ENCODE results near the gene CERK. TPM values are rescaled to one million over a fixed set of nuclear protein-coding genes. Genes with fewer than 3 reads are reported as not detected.
"Not testable (repeated sequence)": the region's sequence is repeated elsewhere in the genome, so short reads cannot be mapped to it uniquely, and the experiment has no call there.

The CERK gene
- total and polyA plus RNA-seq, 8 donors: 25.0 to 44.0 (median 40.4) TPM

- peak overlapping the region in 1 of 2 donors; percentile 92 for H3K4me3 ChIP-seq
- TF ChIP-seq CTCF (IDR thresholded peaks at IDR 0.05): no peak
- intact Hi-C loops (cut with DNase I): no loop called here
- peaks cover 41 to 74% of the 10 kb centered on the region in 2 donors for H3K4me1 ChIP-seq
- H3K27ac ChIP-seq: peak overlapping the region in 1 of 2 donors; percentile 65
- DNase-seq: no peak
- no peaks in the 10 kb centered on the region for H3K9me3 ChIP-seq
- no peaks in the 10 kb centered on the region for H3K27me3 ChIP-seq
- ATAC-seq: no peak
- H3K36me3 ChIP-seq: peaks cover 0 to 8% of the 10 kb centered on the region in 2 donors
Observed at GRCh38 chr22:46735747-46736608, 2.1 kb downstream of the CERK start.

- ATAC-seq (peak; percentile 50), DNase-seq (peak in 3 of 4 donors; percentile 65 to 92 (median 78))
- Histone ChIP-seq H3K27me3 (no peaks in the 10 kb centered on the region), H3K4me1 (peaks cover 41 to 83% of the 10 kb centered on the region in 2 donors), H3K4me3 (peak overlapping the region in 1 of 2 donors; percentile 92), H3K27ac (peak overlapping the region; percentile 16 to 65), H3K9me3 (no peaks in the 10 kb centered on the region), H3K36me3 (peaks cover 0 to 8% of the 10 kb centered on the region in 2 donors)
- TF ChIP-seq CTCF (IDR thresholded peaks at IDR 0.05): no peak
- intact Hi-C loops (cut with DNase I): no loop called here
Observed at GRCh38 chr22:46734830-46735453, 3.1 kb downstream of the CERK start.

- DNase-seq: peak in 1 of 4 donors; percentile 13
- intact Hi-C loops (cut with DNase I); ATAC-seq; H3K4me3 ChIP-seq; H3K27ac ChIP-seq; H3K9me3 ChIP-seq; H3K27me3 ChIP-seq: not testable (repeated sequence)
- H3K4me1 ChIP-seq: peaks cover 40 to 76% of the 10 kb centered on the region in 2 donors
- peaks cover 0 to 12% of the 10 kb centered on the region in 2 donors for H3K36me3 ChIP-seq
Observed at GRCh38 chr22:46734213-46734722, 3.8 kb downstream of the CERK start.

DNA sequence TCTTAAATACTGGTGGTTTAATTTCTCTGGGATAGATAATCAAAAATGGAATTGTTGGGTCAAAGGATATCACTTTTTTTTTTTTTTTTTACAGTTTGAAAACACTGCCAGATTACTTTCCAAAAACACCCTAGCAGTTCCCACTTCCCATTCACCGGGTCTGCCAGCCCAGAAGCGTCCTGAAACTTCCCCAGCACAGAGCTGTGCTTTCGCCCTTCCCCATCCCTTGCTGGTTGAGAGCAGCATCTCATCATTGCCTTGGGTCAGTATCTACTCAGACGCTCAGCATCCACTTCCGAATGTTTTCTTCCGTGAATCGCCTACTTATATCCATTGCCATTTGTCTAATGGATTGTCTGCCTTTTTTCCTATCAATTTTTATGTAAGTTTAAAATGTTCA lies 5.5 kb downstream of the CERK start:
- Histone ChIP-seq H3K4me1 (peaks cover 32 to 67% of the 10 kb centered on the region in 2 donors), H3K4me3 (no peak overlapping the region), H3K36me3 (peaks cover 0 to 27% of the 10 kb centered on the region in 2 donors), H3K27ac (no peak overlapping the region), H3K9me3 (no peaks in the 10 kb centered on the region), H3K27me3 (no peaks in the 10 kb centered on the region)
- DNase-seq: no peak
- intact Hi-C loops (cut with DNase I): no loop called here
- TF ChIP-seq CTCF (IDR thresholded peaks at IDR 0.05): no peak
- no peak for ATAC-seq

- Histone ChIP-seq H3K4me3 (no peak overlapping the region), H3K27me3 (no peaks in the 10 kb centered on the region), H3K4me1 (peaks cover 29 to 63% of the 10 kb centered on the region in 2 donors), H3K27ac (no peak overlapping the region), H3K36me3 (peaks cover 0 to 27% of the 10 kb centered on the region in 2 donors), H3K9me3 (no peaks in the 10 kb centered on the region)
- intact Hi-C loops (cut with DNase I): no loop called here
- DNase-seq: peak in 1 of 4 donors; percentile 53
- ATAC-seq: no peak
- TF ChIP-seq CTCF (IDR thresholded peaks at IDR 0.05): no peak
Observed at GRCh38 chr22:46732041-46732379, 6.0 kb downstream of the CERK start.
